ENCODE measurements around the gene NDUFAF3. TPM values are rescaled to one million over a fixed set of nuclear protein-coding genes. Genes with fewer than 3 reads are reported as not detected.

The NDUFAF3 gene
- polyA plus RNA-seq, 1 of the 3 experiments (the other 2 are of a cell fraction) = 104 TPM

- 100% methylated on average over 4 of the region's 4 CpGs for WGBS (ENCODE audit: low lambda C conversion rate)
- H3K9ac ChIP-seq = no peak overlapping the region
- no peak overlapping the region for H3K4me2 ChIP-seq
- ChIA-PET CTCF (interaction anchor here (1.1 to 14.2 kb wide), 5 partner anchors 11 to 426 kb away, joined by 3 to 114 read pairs (median 14); partner anchors contain the start of genes P4HTM and WDR6), POLR2A (interaction anchor here (1.0 to 4.6 kb wide), 2 partner anchors 16 to 70 kb away, joined by 4 to 80 read pairs; partner anchors contain the start of genes QRICH1 and WDR6)
- no peaks in the 10 kb centered on the region for H3K27me3 ChIP-seq (ENCODE audit: insufficient read depth)
- no peaks in the 10 kb centered on the region for H3K9me3 ChIP-seq
- H3K4me1 ChIP-seq (ENCODE audit: control insufficient read depth in 1 of 2, insufficient read depth in 2 of 2, low read depth in 1 of 2, low read length in 1 of 2) = peaks cover 10 to 40% of the 10 kb centered on the region in 2 experiments; a peak in 3 of 4 replicates
- no peak overlapping the region for H2AFZ ChIP-seq (ENCODE audit: low read depth)
- TF ChIP-seq GATA2 (CRISPR knock-in tag; IDR thresholded peaks at IDR 0.05) (no peak), REST (IDR thresholded peaks at IDR 0.05; ENCODE audit: low read depth, low read length) (no peak), EP300 (IDR thresholded peaks at IDR 0.05; ENCODE audit: borderline replicate concordance in 1 of 2, low read depth in 1 of 2, low read length in 1 of 2) (no peak), SIN3A (IDR thresholded peaks at IDR 0.05; ENCODE audit: borderline replicate concordance, low read depth, low read length) (no peak), TAF1 (IDR thresholded peaks at IDR 0.05; ENCODE audit: borderline replicate concordance, low read depth, low read length) (no peak), USF2 (IDR thresholded peaks at IDR 0.05; ENCODE audit: borderline replicate concordance, low read depth, low read length) (no peak), CTCF (IDR thresholded peaks at IDR 0.05) (no peak), MXI1 (IDR thresholded peaks at IDR 0.05; ENCODE audit: low read depth, low read length) (no peak), FOSL2 (IDR thresholded peaks at IDR 0.05; ENCODE audit: borderline replicate concordance, low read depth) (no peak), MEF2A (IDR thresholded peaks at IDR 0.05; ENCODE audit: borderline replicate concordance, low read depth) (no peak), EZH2phosphoT487 (IDR thresholded peaks at IDR 0.05; ENCODE audit: borderline replicate concordance, low read depth) (no peak), RXRA (IDR thresholded peaks at IDR 0.05; ENCODE audit: borderline replicate concordance, low read depth) (no peak), TCF12 (IDR thresholded peaks at IDR 0.05) (no peak), RAD21 (IDR thresholded peaks at IDR 0.05; ENCODE audit: low read length) (no peak), GABPA (IDR thresholded peaks at IDR 0.05; ENCODE audit: low read depth) (no peak), POLR2AphosphoS5 (IDR thresholded peaks at IDR 0.05; ENCODE audit: low read depth, low read length) (no peak)
- no peak for DNase-seq
- H3F3A ChIP-seq (replicated peaks; ENCODE audit: insufficient read depth) = peaks cover 49% of the 10 kb centered on the region
- H3K36me3 ChIP-seq (replicated peaks in 1 of 2; ENCODE audit: control insufficient read depth in 1 of 2, insufficient read depth in 2 of 2, low read length in 1 of 2) = peaks cover 44 to 52% of the 10 kb centered on the region in 2 experiments
- H4K20me1 ChIP-seq (ENCODE audit: insufficient read depth) = no peaks in the 10 kb centered on the region
- no peaks in the 10 kb centered on the region for H3K9me2 ChIP-seq
- peaks cover 89% of the 10 kb centered on the region for H3K79me2 ChIP-seq (ENCODE audit: insufficient read depth)
- H3K4me3 ChIP-seq (ENCODE audit: low read depth in 2 of 2, low read length in 1 of 2) = no peak overlapping the region
- H3K27ac ChIP-seq (ENCODE audit: low read depth in 2 of 2, low read length in 1 of 2) = 0 out of 4 replicates have a peak overlapping the region, but pooled peaks of 1 of the 2 experiments have one; percentile 13
These were observed 1.9 kb downstream of the NDUFAF3 start for GRCh38 chr3:49023775-49024174.

Measured in SK-N-SH (cell line).